ENCODE data around the gene C2orf76. TPM values are rescaled to one million over a fixed set of nuclear protein-coding genes. Genes with fewer than 3 reads are reported as not detected.
"Not testable (repeated sequence)": the region's sequence is repeated elsewhere in the genome, so short reads cannot be mapped to it uniquely, and the experiment has no call there.

The C2orf76 gene
- total and polyA plus RNA-seq, 2 of the 4 experiments (the other 2 are of a cell fraction) = 10.6 to 12.6 TPM

DNA sequence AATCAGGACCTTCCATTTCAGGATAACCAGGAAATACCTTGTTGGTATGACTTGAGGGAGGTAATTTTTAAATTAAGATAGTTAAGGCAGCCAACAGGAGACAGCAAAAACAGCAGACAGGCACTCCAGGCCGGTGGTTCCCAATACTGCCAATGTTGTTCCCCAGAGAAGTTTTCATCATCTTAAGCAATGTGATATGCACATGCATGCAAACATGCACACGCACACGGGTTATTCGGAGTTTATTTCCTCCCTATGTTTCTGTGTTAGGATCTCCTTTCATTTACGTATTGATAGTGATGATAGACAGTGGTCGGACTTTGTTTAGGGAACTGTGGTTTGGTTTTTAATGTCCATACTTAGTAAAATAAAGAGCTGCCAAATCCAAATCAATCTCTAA is 87.7 kb downstream of the C2orf76 start:
- Histone ChIP-seq H3K14ac (replicated peaks; ENCODE audit: low read depth, low read length) (no peak overlapping the region), H4K5ac (ENCODE audit: low read depth, low read length) (no peak overlapping the region), H3K9ac (ENCODE audit: low read depth, low read length) (no peak overlapping the region), H3K79me1 (ENCODE audit: low read depth in 1 of 2, low read length in 2 of 2) (no peaks in the 10 kb centered on the region), H3K23ac (ENCODE audit: low read depth, low read length) (no peak overlapping the region), H3K4ac (ENCODE audit: low read depth, low read length) (no peak overlapping the region), H2BK5ac (ENCODE audit: low read depth, low read length, poor library complexity, severe bottlenecking) (no peak overlapping the region), H3K18ac (ENCODE audit: low read depth, low read length) (no peak overlapping the region), H4K8ac (ENCODE audit: low read depth in 2 of 2, low read length in 2 of 2) (no peak overlapping the region), H3K9me3 (ENCODE audit: control insufficient read depth, insufficient read depth, low read length) (no peaks in the 10 kb centered on the region), H4K91ac (ENCODE audit: insufficient read depth, low read depth, low read length) (no peak overlapping the region), H3K27me3 (ENCODE audit: control insufficient read depth, insufficient read depth, low read length) (peaks cover 6% of the 10 kb centered on the region; the same call in 1 of the 2 replicates), H2BK120ac (ENCODE audit: low read depth, low read length) (no peak overlapping the region), H3K27ac (ENCODE audit: insufficient read depth, low read length) (no peak overlapping the region), H2AK9ac (replicated peaks; ENCODE audit: low read depth, low read length, poor library complexity) (no peak overlapping the region), H4K20me1 (ENCODE audit: insufficient read depth, low read length) (no peaks in the 10 kb centered on the region), H3K36me3 (ENCODE audit: control insufficient read depth, insufficient read depth, low read length) (no peaks in the 10 kb centered on the region), H3K4me1 (ENCODE audit: control insufficient read depth, insufficient read depth, low read length) (peaks cover 2% of the 10 kb centered on the region; the same call in 1 of the 2 replicates), H3K4me2 (ENCODE audit: low read depth, low read length) (no peak overlapping the region), H2BK20ac (ENCODE audit: low read depth, low read length) (no peak overlapping the region), H2AFZ (replicated peaks; ENCODE audit: low read length, poor library complexity) (no peak overlapping the region), H2AK5ac (ENCODE audit: low read depth, low read length) (no peak overlapping the region), H2BK15ac (ENCODE audit: low read depth, low read length) (no peak overlapping the region), H3K9me1 (ENCODE audit: insufficient read depth, low read length) (0 out of 2 replicates have a peak, but pooled peaks cover under 1% of the 10 kb centered on the region), H3K56ac (ENCODE audit: extremely low read depth, insufficient read depth, low read length) (no peak overlapping the region), H3K4me3 (ENCODE audit: insufficient read depth, low read depth, low read length) (no peak overlapping the region)
- ChIA-PET POLR2A (ENCODE audit: unreplicated experiment) (no interaction called here), CTCF (no interaction called here)
- no TSS peak for BruUV-seq (replicated peaks)
- intact Hi-C loops (cut with micrococcal nuclease) = no loop called here
- TF ChIP-seq MAFK (IDR thresholded peaks at IDR 0.05; ENCODE audit: low read depth, low read length) = no peak
- TF ChIP-seq USF2 (IDR thresholded peaks at IDR 0.05; ENCODE audit: low read depth, low read length) = no peak
- no peak for TF ChIP-seq MAZ (IDR thresholded peaks at IDR 0.05; ENCODE audit: borderline replicate concordance, low read depth, low read length)
- no peak for TF ChIP-seq POLR2A (IDR thresholded peaks at IDR 0.05; ENCODE audit: low read depth, low read length)
- no peak for TF ChIP-seq CEBPB (IDR thresholded peaks at IDR 0.05; ENCODE audit: low read depth, low read length)
- dilution Hi-C loops (cut with HindIII; ENCODE audit: low sequenced_read_pairs, unreplicated experiment) = no loop called here
- ATAC-seq (ENCODE audit: low read depth) (no peak), DNase-seq (no peak)
- in situ Hi-C loops (cut with MboI; ENCODE audit: low sequenced_read_pairs) = no loop called here
- no CpG with 5 or more reads among the region's 6 CpGs for WGBS, 2 experiments (ENCODE audit: extremely low coverage in 2 of 2, insufficient read length in 1 of 2)

- no CpG with 5 or more reads among the region's 2 CpGs for WGBS, 2 experiments (ENCODE audit: extremely low coverage in 2 of 2, insufficient read length in 1 of 2)
Measured at GRCh38 chr2:119278385-119278784, 88.2 kb downstream of the C2orf76 start.

More at GRCh38 chr2:119278385-119278784, 88.2 kb downstream of the C2orf76 start:
- H2BK5ac ChIP-seq (ENCODE audit: low read depth, low read length, poor library complexity, severe bottlenecking); dilution Hi-C loops (cut with HindIII; ENCODE audit: low sequenced_read_pairs, unreplicated experiment); POLR2A ChIA-PET (ENCODE audit: unreplicated experiment); H3K56ac ChIP-seq (ENCODE audit: extremely low read depth, insufficient read depth, low read length); H2AK9ac ChIP-seq (replicated peaks; ENCODE audit: low read depth, low read length, poor library complexity); H3K4ac ChIP-seq (ENCODE audit: low read depth, low read length); CTCF ChIA-PET; H3K27me3 ChIP-seq (ENCODE audit: control insufficient read depth, insufficient read depth, low read length); H2BK15ac ChIP-seq (ENCODE audit: low read depth, low read length); H2BK120ac ChIP-seq (ENCODE audit: low read depth, low read length); DNase-seq; H3K23ac ChIP-seq (ENCODE audit: low read depth, low read length); H3K4me1 ChIP-seq (ENCODE audit: control insufficient read depth, insufficient read depth, low read length); H4K91ac ChIP-seq (ENCODE audit: insufficient read depth, low read depth, low read length); intact Hi-C loops (cut with micrococcal nuclease); H3K9me3 ChIP-seq (ENCODE audit: control insufficient read depth, insufficient read depth, low read length); H3K18ac ChIP-seq (ENCODE audit: low read depth, low read length); H3K79me1 ChIP-seq (ENCODE audit: low read depth in 1 of 2, low read length in 2 of 2); H3K36me3 ChIP-seq (ENCODE audit: control insufficient read depth, insufficient read depth, low read length); in situ Hi-C loops (cut with MboI; ENCODE audit: low sequenced_read_pairs); H4K8ac ChIP-seq (ENCODE audit: low read depth in 2 of 2, low read length in 2 of 2); H2AK5ac ChIP-seq (ENCODE audit: low read depth, low read length); H3K9me1 ChIP-seq (ENCODE audit: insufficient read depth, low read length); H4K5ac ChIP-seq (ENCODE audit: low read depth, low read length); H3K4me2 ChIP-seq (ENCODE audit: low read depth, low read length); H3K4me3 ChIP-seq (ENCODE audit: insufficient read depth, low read depth, low read length); H2AFZ ChIP-seq (replicated peaks; ENCODE audit: low read length, poor library complexity); H2BK20ac ChIP-seq (ENCODE audit: low read depth, low read length); H3K14ac ChIP-seq (replicated peaks; ENCODE audit: low read depth, low read length); H3K9ac ChIP-seq (ENCODE audit: low read depth, low read length); H3K27ac ChIP-seq (ENCODE audit: insufficient read depth, low read length); H4K20me1 ChIP-seq (ENCODE audit: insufficient read depth, low read length); BruUV-seq (replicated peaks); ATAC-seq (ENCODE audit: low read depth): not testable (repeated sequence)
